Inflammatory macrophage treated with lipopolysaccharide for 4 hours (primary cell): Measurements from ENCODE around the gene SULF2.

Experiments
- DNase-seq: peaks from one replicate; pipeline ENCODE4 v3.0.0-alpha.2; 2020

SULF2 gene

DNA sequence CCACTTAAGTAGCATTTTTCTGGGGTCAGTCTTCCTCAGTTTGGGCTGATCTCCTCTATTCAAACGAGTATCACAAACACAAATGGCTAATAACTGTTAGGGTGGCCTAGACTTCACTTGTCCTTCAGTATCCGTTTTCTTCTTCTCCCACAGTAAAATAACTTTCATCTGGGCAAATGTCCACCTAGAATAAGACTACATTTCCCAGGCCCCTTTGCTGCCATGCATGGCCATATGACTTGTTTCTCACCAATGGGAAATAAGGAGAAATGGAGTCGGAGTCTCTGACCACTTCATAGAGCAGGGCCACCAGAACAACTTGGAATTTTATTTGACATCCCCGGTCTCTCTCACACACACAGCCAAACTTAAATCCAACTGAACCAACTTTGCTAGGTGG is 51.4 kb downstream of the SULF2 start:
- DNase-seq, result no peak

DNA sequence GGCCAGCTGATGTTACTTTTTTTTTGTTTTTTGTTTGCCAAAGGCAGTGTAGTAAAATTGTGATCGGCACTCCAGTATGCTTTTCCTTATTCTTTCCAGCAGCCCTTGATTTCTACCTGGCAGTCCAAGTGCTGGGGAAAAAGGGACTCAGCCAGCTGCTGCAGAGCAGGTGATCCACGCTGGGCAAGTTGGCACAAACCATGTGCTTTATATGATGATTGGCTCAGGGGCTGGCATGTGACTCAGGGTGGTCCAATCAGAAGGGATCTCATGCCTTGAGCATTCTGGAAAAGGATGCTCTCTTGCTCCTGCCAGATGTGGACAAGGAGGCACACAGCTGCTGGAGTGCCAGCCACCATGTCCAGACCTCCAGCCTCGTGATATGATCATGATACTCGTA is 54.5 kb downstream of the SULF2 start:
- no peak for DNase-seq

DNA sequence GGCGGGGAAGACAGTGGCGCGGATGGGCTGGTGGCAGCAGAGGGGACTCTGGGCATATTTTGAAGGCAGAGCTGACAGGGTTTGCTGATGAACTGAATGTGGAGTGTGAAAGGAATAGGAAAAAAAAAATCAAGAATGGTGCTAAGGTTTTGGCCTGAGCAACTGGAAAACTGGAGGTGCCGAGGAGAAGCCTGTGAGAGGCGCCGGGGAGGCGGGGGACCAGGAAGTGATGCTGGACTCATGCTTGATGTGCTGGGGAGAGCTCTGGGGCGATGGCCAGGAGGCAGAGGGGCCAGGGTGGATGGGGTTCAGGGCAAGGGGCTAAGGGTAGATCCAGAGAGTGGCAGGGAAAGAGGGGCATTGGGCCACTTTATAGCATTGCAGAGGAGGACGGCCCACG is 55.8 kb downstream of the SULF2 start:
- no peak for DNase-seq

DNA sequence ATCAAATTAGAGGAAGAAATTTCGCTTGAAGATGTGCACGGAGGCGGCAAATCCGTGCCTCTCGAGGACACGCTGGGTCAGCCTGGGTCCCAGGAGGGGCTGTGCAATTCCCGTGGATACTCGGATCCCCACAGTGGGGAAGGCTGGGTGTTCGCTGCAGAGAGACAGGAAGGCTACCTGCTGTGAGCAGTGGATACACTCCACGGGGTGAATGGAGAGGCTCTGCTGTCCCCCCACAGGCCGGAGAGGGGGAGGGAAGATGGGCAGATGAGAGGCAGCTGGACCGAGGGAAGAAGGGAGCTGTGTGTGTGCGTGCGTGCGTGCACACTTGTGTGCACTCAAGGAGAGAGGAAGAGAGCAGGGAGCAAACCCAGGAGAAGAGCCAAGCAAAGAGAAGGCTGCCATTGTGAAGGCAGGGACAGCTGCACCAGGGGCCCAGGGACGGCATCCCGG is 57.3 kb downstream of the SULF2 start:
- DNase-seq, result no peak

DNA sequence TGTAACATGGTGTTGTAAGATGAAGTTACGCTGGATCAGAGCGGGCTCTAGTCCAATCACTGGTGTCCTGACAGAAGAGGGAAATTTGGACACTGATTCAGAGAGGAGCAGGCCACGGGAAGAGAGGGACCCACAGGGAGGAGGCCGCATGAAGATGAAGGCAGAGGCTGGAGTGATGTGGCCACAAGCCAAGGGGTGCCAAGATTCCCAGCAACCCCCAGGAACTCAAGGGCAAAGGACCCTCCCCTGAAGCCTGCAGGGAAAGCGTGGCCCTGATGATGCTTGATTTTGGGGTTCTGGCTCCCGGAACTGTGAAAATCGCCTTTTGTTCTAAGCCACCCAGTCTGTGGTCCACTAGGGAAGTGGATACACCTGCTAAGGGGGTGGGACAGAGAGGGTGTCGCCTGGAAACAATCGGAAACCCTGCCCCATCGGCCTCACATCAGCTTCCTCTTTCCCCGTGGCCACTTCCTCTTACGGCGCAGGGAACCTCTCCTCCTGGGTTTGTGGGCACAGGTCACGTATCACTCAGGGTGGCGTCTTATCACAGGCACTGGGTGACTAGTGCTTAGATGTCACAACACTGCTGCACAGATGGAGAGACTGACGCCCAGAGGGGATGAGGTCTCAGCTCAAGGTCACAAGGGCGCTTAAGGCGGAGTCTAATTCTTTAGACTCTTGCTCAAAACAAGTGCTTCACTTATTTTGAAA is 58.0 kb downstream of the SULF2 start:
- DNase-seq, result peak; percentile 100

DNA sequence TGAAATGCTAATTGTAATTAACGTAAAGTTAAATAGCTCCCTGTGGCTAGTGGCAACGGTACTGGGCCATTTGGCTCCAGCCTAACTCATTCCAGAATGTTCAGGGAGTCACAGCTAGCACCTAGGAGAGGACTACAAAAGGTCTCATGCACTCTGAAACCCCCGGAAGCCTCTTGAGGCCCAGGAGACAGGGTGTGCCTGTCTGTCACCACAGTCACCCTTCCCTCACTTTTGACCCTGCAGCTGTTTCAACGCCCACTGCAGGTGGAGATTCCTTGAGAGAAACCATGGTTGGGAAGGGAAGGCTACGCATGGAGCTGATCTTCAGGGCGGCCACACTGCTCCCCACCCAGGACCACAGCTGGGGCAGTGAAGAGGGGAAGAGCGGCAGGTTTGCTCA is 58.6 kb downstream of the SULF2 start:
- no peak for DNase-seq

DNA sequence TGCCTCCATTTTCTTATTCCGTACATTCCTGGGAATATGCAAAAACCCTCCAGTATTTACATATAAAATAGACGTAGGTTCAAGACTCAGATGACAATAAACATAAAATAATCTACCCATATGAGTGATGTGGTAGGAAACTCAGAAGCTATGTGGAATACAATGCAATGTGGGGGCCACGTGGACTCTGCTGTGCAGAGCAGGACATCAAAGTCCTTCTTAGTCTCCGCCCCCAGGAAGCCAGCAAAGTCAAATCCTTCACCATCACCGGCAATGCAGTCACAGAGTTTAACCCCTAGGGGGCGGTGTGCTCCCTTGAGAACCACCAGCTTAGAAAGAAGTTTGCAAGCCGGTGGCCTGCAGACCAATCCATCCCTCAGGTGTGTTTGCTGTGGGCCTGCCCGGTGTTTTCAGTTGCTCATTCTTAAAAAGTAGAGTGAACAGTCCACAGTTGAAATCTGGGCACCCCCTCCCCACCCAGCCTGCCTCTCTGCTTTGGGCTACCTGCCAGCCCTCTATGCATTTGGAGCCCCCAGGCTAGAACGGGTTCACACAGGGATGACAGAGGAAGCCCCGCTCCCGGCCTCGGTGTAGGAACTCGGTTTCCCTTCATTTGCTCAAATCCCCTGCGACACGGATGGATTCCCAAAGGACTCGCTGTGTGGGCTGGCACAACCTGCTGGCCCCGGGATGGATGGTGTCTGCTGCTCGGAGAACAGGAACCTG is 59.9 kb downstream of the SULF2 start:
- DNase-seq, result peak; percentile 84

DNA sequence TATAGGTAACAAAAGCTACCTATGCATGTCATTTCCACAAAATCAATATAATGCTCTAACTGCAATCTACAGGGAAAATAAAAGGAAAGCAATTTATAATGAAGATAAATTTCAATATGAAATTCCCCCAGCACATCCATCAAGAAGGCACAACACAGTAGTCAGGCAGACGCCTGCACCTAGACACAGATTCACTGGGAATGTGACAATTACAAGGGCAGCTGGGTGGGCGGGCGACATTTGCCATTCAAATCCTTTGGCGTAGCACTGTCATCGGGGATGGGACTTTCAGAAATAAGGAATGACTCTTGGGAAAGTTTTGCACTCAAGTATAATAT is 60.4 kb downstream of the SULF2 start:
- DNase-seq, result no peak

DNA sequence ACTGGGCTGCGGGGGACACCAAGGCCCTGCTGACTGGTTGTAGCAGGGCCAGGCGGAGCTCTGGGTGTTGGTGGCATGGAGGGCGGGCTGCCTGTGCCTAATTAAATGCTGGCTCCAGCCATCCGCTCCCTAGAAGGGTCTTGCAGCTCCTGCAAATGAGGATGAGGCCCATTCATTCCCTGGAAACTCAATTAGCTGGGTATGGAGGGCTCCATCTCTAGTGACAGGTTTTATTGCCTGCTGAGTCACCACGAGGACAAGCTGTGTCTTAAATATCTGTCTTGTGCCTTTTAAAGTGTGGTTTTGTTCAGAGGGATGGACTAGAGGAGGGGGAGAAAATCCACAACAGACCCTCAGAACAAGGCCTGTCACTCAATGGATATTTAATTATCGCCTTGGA is 60.9 kb downstream of the SULF2 start:
- DNase-seq, result no peak

DNA sequence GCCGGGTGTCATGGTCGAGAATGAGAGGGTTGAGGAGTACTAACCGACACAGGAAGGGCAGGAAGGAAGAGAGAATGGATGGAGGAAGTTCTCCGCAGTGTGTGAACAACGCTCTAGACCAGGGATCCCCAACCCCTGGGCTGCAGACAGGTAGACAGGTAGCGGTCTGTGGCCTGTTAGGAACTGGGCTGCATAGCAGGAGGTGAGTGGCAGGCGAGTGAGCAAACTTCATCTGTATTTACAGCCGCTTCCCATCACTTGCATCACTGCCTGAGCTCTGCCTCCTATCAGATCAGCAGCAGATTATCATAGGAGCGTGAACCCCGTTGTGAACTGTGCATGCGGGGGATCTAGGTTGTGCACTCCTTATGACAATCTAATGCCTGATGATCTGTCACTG is 62.0 kb downstream of the SULF2 start:
- DNase-seq, result no peak

DNA sequence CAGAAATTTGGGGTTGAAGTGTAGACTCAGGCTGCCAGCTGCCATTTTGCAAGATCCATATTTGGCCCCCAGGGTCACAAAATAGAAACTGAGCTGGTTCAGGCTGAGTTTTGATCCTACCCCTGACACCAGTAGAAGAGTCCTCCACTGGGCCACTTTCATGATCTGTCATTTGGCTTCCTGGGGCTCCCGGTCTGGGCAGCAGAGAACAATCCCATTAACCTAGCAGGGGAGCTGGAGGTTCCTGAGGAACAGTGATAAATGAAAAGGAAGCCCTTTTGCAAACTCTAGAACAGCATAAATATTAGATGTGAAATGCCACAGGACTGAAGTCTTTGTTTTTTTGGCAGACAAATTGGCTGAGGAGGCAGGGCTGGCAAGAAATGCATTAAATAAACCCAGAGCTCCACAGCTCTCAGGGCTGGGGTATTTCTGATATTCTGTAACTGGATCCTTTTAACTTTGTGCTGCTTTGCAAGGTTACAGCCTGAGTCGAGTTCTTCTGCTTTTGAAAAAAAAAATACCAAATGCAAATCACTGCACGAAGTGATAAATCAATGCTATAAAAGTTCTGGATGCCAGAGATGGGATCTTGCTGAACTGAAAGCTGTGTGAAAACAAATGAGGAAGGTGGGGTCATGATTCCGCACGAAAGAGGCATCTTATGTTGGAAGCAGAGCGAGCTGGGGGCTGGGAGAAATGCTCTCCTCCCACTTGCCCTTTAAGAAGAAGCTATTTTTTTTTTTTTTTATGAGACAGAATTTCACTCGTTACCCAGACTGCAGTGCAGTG is 64.4 kb downstream of the SULF2 start:
- peak; percentile 33 for DNase-seq

DNA sequence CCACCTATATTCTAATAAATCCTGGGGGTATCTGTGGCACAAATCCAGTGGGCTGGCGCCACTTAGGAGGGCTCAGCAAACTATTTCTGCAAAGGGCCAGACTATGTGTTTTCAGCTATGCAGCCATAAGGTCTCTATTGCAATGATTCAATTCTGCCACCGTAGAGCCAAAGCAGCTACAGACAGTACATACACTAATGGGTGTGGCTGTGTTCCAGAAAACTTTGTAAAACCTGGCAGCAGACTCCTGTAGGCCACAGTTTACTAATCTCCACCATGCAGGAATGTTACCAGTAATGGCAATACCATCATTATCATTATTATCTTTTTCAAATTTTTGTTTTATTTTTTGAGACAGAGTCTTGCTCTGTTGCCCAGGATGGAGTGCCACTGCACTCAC is 65.7 kb downstream of the SULF2 start:
- DNase-seq, result no peak

DNA sequence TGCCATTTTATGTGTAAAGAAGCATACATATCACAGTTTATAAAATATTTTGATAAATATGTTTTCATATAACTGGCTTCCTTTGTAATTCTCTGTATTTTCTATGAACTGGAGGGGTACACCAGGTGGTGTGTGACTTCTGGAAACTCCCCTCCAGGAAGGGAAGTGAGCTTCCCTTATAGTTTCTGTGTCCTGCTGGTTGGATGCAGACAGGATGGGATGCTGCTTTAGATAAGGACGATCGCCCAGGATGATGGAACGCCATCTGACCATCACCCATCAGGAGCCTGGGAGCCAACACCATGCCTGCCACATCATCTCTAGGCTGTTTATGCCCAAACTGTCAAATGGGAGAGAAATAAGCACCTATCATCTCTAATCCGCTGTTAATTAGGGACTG is 66.1 kb downstream of the SULF2 start:
- no peak for DNase-seq

DNA sequence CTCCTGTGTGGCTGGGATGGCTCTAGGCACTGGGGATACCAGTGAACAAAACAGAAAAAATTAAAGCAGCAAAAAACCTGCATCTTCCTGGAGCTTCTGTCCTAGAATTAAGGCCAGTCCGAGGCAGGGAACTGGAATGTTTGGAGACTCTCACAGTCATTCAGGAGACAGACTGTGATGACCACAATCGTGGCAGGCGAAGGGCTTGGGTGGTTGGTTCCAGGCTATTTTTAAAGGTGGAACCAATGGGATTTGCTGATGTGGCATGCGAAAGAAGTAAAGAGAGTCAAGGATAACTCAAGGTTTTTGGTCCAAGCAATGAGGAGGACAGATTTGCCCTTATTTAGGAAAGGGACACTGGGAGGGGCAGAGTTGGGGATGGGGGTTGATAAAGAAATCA is 66.9 kb downstream of the SULF2 start:
- no peak for DNase-seq

DNA sequence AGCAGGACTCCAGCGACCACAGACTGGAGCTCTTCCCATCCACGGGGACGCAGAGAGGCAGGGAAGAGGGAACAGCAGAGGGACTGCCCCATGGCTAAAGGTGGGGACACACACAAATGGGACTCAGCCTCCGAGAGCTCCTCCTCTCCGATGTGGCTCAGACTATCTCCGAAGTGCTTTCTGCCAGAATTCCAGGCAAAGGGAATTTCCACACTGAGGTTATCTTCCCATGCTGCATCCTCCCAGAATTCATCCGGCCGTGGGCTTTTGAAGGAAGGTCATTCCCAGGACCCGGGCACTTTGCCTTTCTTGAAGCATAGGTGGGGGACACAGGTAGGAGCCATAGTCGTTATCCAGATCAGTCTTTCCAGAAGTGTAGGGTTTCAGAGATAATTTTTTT is 67.9 kb downstream of the SULF2 start:
- DNase-seq, result no peak

DNA sequence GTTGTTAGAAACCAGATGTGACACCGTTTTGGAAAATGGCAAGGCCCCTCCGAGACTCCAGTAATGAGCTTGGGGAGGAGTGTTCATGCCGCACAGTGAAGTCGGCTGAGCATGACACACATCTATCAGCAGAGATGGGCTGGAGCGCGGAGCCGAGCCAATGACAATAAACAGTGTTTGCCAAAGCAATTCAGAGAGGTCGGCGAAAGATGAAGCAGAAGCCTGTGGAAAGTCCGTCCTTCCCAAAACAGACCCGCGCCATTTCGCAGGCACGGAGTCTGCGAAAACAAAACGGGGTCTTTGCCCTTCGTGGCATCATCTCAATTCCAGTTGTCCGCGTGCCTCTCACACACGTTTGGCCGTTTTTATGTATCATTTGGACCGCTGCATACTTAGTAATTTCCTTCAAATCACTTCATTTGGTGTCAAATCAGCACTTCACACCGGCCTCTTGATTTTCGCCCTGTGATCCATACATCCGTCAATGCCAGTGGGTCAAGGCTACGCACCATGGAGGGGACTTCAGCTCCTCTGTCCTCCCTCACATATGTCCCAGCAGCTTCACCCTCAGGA is 71.3 kb downstream of the SULF2 start:
- DNase-seq, result no peak

DNA sequence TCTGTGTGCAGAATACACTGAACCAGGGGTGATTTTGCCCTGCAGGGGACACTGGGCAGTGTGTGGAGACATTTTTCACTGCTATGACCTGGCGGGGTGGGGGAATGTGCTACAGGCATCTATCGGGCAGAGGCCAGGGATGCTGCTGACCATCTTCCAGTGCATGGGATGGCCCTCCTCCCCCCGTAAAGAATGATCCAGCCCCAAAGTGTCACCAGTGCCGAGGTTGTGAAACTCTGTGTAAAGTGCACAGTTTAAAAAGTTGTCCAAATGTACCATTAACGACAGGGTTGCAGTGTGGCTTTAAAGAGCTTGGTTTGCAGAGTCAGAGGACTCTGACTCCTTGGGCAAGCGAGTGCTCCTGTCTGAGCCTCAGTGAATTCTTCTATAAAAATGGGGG is 72.1 kb downstream of the SULF2 start:
- DNase-seq, result no peak

DNA sequence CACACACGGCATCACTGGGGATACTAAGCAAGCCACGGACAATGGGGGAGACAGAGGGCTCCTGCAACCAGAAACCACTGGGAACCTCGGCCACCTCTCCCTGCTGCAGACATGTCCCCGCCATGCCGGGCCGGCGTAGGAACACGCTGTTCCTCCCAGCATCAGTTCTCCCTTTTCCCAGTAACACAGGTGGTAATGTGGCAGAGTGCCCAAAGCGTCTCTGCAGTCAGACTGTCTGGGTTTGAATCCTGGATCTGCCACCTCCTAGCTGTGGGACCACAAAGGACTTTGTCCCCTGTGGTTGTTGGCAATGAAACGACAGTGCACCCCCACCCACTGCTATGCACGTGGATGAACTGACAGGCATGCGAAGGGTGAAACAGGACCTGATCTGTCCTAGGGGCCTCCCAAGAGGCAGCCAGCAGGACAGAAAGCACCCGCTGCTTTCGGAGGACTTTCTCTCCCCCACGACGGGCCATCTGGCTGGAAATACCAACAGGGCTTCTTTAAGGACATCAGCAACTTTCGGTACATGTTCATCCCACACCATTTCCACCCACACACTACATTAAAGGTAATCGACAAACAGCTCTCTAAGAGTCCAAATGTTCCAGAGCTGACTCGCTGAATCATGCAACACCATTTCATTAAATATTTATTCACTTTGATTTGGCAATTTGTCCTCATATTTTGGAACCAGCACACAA is 74.1 kb downstream of the SULF2 start:
- DNase-seq, result no peak

DNA sequence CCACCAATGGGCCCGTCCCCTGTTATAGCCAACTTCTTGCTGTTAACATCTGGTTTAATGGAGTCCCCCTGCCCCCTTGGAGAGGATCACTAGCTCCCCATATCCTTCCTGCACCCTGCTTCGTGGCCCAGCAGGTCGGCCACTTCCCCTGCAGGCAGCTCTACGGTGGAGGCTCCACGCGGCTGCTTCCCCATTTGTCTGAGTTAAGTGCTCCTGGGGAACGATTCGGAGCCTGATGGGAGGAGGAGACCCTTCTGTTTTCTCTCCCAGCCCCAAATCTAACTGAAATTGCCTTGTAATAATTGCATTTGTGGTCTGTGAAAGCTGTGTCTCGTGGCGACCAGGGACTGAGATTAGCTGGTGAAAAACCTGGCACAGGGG is 74.6 kb downstream of the SULF2 start:
- peak; percentile 25 for DNase-seq

DNA sequence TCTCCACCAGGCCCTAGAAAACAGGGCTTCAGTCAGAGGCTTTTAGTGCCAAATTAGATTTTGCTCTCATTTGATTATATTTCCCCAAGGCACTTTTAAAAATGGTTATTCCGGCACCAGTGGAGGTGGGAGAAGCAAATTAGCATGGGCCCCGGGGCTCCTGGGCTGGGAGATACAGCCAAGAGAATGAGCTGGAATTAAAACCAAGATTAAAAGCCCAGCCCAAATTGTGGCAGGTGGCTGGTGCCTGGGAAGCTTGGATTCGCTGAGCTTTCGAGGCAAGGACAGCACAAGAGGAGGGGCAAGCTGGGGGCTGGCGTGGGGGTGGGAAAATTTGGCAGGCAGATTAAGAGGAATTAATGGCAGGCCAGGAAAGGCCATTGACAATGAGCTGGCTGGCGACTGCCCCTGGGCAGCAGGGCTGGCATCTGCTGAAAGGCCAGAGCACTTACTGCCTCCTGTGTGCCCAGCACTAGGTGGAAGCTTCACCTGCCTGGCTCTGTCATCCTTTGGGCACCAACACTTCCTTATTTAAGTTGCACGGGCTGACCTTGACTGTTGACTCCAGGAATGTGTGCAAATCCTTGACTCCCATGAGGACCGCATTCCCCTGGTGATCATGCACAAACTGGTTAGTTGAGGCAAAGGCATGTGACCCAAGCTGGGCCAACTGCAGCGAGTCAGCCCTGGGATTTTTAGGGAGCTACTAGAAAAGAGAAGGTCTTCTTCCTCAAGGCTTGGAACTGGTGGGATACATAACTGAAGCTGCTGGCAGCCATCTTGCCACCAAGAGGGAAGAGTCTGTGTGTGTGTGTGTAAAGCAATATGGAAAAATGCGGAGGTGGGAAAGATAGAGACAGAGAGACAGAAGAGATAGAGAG is 76.1 kb downstream of the SULF2 start:
- no peak for DNase-seq

DNA sequence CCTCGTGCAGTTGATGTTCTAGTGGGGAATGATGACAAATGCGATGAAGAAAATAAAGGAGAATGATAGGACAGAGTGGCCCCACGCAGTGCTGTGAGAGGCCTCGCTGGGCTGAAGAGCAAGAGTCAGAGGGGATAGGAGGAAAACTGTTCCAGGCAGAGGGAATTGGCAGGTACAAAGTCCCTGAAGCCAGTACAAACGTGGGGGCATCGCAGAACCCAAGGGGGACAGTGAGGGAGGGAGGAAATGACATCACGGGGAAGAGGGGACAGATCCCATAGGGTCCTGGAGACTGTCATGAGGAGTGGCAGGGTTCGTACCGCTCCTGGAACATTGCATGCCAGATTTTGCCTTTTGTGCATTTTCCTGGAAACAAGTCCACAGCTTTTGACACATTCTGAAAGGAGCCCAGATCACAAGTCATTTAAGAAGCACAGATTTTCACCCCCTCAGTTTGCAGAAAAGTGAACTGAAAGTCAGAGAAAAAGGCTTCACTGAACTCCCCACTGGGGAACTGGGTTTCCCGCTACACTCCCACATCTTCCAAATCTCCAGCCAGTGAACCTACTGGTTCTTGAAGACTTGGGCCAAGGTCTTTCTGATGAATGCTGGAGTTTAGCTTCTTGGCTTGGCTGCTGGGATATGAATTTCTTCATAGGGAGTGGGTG is 77.0 kb downstream of the SULF2 start:
- peak; percentile 83 for DNase-seq
